ENCODE measurements around the gene PGLYRP4. TPM values are rescaled to one million over a fixed set of nuclear protein-coding genes. Genes with fewer than 3 reads are reported as not detected.

The PGLYRP4 gene
- polyA plus RNA-seq (2013, experiment 1 of 4): not detected
- polyA plus RNA-seq (2013, experiment 2 of 4): not detected
- not detected for polyA plus RNA-seq (2013, experiment 3 of 4)
- polyA plus RNA-seq (2013, experiment 4 of 4): not detected

- Histone ChIP-seq H3K9me3 (ENCODE audit: control insufficient read depth, low read length) (no peaks in the 10 kb centered on the region), H3K27me3 (ENCODE audit: control insufficient read depth, insufficient read depth, low read length, poor library complexity, severe bottlenecking) (no peaks in the 10 kb centered on the region), H3K4me3 (ENCODE audit: insufficient read depth, low read depth, low read length) (no peak within 1 kb of the TSS), H3K27ac (ENCODE audit: insufficient read depth, low read depth, low read length, poor library complexity, severe bottlenecking) (no peak within 1 kb of the TSS), H3K4me1 (ENCODE audit: control insufficient read depth, insufficient read depth, low read length) (no peaks in the 10 kb centered on the region), H3K36me3 (ENCODE audit: control insufficient read depth, insufficient read depth, low read length) (no peaks in the 10 kb centered on the region)
- WGBS, 2 experiments: 64 to 66% methylated on average over 10 of the region's 10 CpGs
Observed at GRCh38 chr1:153348511-153349362, at the start of gene PGLYRP4. Gene PGLYRP4, minus strand, starts transcription at chr1:153348841. Its CDS starts 909 bp downstream, at chr1:153347932.

GRCh38 chr1:153397924-153398651 is 49.4 kb upstream of the PGLYRP4 start:
- Histone ChIP-seq H3K4me3 (ENCODE audit: insufficient read depth, low read depth, low read length) (no peak overlapping the region), H3K36me3 (ENCODE audit: control insufficient read depth, insufficient read depth, low read length) (no peaks in the 10 kb centered on the region), H3K9me3 (ENCODE audit: control insufficient read depth, low read length) (no peaks in the 10 kb centered on the region), H3K27ac (ENCODE audit: insufficient read depth, low read depth, low read length, poor library complexity, severe bottlenecking) (no peak overlapping the region), H3K4me1 (ENCODE audit: control insufficient read depth, insufficient read depth, low read length) (no peaks in the 10 kb centered on the region), H3K27me3 (ENCODE audit: control insufficient read depth, insufficient read depth, low read length, poor library complexity, severe bottlenecking) (no peaks in the 10 kb centered on the region)
- WGBS, 2 experiments: 86 to 88% methylated on average over 6 of the region's 6 CpGs

GRCh38 chr1:153397051-153397923 is 48.6 kb upstream of the PGLYRP4 start:
- Histone ChIP-seq H3K27ac (ENCODE audit: insufficient read depth, low read depth, low read length, poor library complexity, severe bottlenecking) (no peak overlapping the region), H3K9me3 (ENCODE audit: control insufficient read depth, low read length) (no peaks in the 10 kb centered on the region), H3K36me3 (ENCODE audit: control insufficient read depth, insufficient read depth, low read length) (no peaks in the 10 kb centered on the region), H3K4me3 (ENCODE audit: insufficient read depth, low read depth, low read length) (no peak overlapping the region), H3K4me1 (ENCODE audit: control insufficient read depth, insufficient read depth, low read length) (no peaks in the 10 kb centered on the region), H3K27me3 (ENCODE audit: control insufficient read depth, insufficient read depth, low read length, poor library complexity, severe bottlenecking) (no peaks in the 10 kb centered on the region)
- 92 to 93% methylated on average over 19 of the region's 19 CpGs for WGBS, 2 experiments

- H3K27ac ChIP-seq (ENCODE audit: insufficient read depth, low read depth, low read length, poor library complexity, severe bottlenecking): no peak overlapping the region
- H3K36me3 ChIP-seq (ENCODE audit: control insufficient read depth, insufficient read depth, low read length): no peaks in the 10 kb centered on the region
- H3K9me3 ChIP-seq (ENCODE audit: control insufficient read depth, low read length): no peaks in the 10 kb centered on the region
- H3K27me3 ChIP-seq (ENCODE audit: control insufficient read depth, insufficient read depth, low read length, poor library complexity, severe bottlenecking): no peaks in the 10 kb centered on the region
- WGBS, 2 experiments: 92 to 93% methylated on average over 6 of the region's 6 CpGs
- no peak overlapping the region for H3K4me3 ChIP-seq (ENCODE audit: insufficient read depth, low read depth, low read length)
- H3K4me1 ChIP-seq (ENCODE audit: control insufficient read depth, insufficient read depth, low read length): no peaks in the 10 kb centered on the region
Observed at GRCh38 chr1:153396461-153396860, 47.8 kb upstream of the PGLYRP4 start.

- Histone ChIP-seq H3K4me3 (ENCODE audit: insufficient read depth, low read depth, low read length) (no peak overlapping the region), H3K36me3 (ENCODE audit: control insufficient read depth, insufficient read depth, low read length) (no peaks in the 10 kb centered on the region), H3K9me3 (ENCODE audit: control insufficient read depth, low read length) (no peaks in the 10 kb centered on the region), H3K27me3 (ENCODE audit: control insufficient read depth, insufficient read depth, low read length, poor library complexity, severe bottlenecking) (no peaks in the 10 kb centered on the region), H3K4me1 (ENCODE audit: control insufficient read depth, insufficient read depth, low read length) (no peaks in the 10 kb centered on the region), H3K27ac (ENCODE audit: insufficient read depth, low read depth, low read length, poor library complexity, severe bottlenecking) (no peak overlapping the region)
- 89 to 93% methylated on average over 6 of the region's 6 CpGs for WGBS, 2 experiments
Observed at GRCh38 chr1:153395776-153396175, 47.1 kb upstream of the PGLYRP4 start.

GRCh38 chr1:153395136-153395685 is 46.6 kb upstream of the PGLYRP4 start:
- Histone ChIP-seq H3K4me3 (ENCODE audit: insufficient read depth, low read depth, low read length) (no peak overlapping the region), H3K36me3 (ENCODE audit: control insufficient read depth, insufficient read depth, low read length) (no peaks in the 10 kb centered on the region), H3K27me3 (ENCODE audit: control insufficient read depth, insufficient read depth, low read length, poor library complexity, severe bottlenecking) (no peaks in the 10 kb centered on the region), H3K27ac (ENCODE audit: insufficient read depth, low read depth, low read length, poor library complexity, severe bottlenecking) (no peak overlapping the region), H3K4me1 (ENCODE audit: control insufficient read depth, insufficient read depth, low read length) (no peaks in the 10 kb centered on the region), H3K9me3 (ENCODE audit: control insufficient read depth, low read length) (no peaks in the 10 kb centered on the region)
- WGBS, 2 experiments: 89% methylated on average over 7 of the region's 7 CpGs

- Histone ChIP-seq H3K27ac (ENCODE audit: insufficient read depth, low read depth, low read length, poor library complexity, severe bottlenecking) (no peak overlapping the region), H3K4me3 (ENCODE audit: insufficient read depth, low read depth, low read length) (no peak overlapping the region), H3K9me3 (ENCODE audit: control insufficient read depth, low read length) (no peaks in the 10 kb centered on the region), H3K27me3 (ENCODE audit: control insufficient read depth, insufficient read depth, low read length, poor library complexity, severe bottlenecking) (no peaks in the 10 kb centered on the region), H3K36me3 (ENCODE audit: control insufficient read depth, insufficient read depth, low read length) (no peaks in the 10 kb centered on the region), H3K4me1 (ENCODE audit: control insufficient read depth, insufficient read depth, low read length) (no peaks in the 10 kb centered on the region)
- 87% methylated on average over 5 of the region's 5 CpGs for WGBS, 2 experiments
Observed at GRCh38 chr1:153394391-153394790, 45.8 kb upstream of the PGLYRP4 start.

GRCh38 chr1:153393926-153394325 is 45.3 kb upstream of the PGLYRP4 start:
- H3K4me3 ChIP-seq (ENCODE audit: insufficient read depth, low read depth, low read length): no peak overlapping the region
- no peak overlapping the region for H3K27ac ChIP-seq (ENCODE audit: insufficient read depth, low read depth, low read length, poor library complexity, severe bottlenecking)
- H3K36me3 ChIP-seq (ENCODE audit: control insufficient read depth, insufficient read depth, low read length): no peaks in the 10 kb centered on the region
- H3K9me3 ChIP-seq (ENCODE audit: control insufficient read depth, low read length): no peaks in the 10 kb centered on the region
- 85 to 86% methylated on average over 6 of the region's 6 CpGs for WGBS, 2 experiments
- H3K27me3 ChIP-seq (ENCODE audit: control insufficient read depth, insufficient read depth, low read length, poor library complexity, severe bottlenecking): no peaks in the 10 kb centered on the region
- H3K4me1 ChIP-seq (ENCODE audit: control insufficient read depth, insufficient read depth, low read length): no peaks in the 10 kb centered on the region

GRCh38 chr1:153392822-153393221 is 44.2 kb upstream of the PGLYRP4 start:
- H3K4me3 ChIP-seq (ENCODE audit: insufficient read depth, low read depth, low read length): no peak overlapping the region
- no peak overlapping the region for H3K27ac ChIP-seq (ENCODE audit: insufficient read depth, low read depth, low read length, poor library complexity, severe bottlenecking)
- no peaks in the 10 kb centered on the region for H3K9me3 ChIP-seq (ENCODE audit: control insufficient read depth, low read length)
- no peaks in the 10 kb centered on the region for H3K27me3 ChIP-seq (ENCODE audit: control insufficient read depth, insufficient read depth, low read length, poor library complexity, severe bottlenecking)
- no peaks in the 10 kb centered on the region for H3K4me1 ChIP-seq (ENCODE audit: control insufficient read depth, insufficient read depth, low read length)
- H3K36me3 ChIP-seq (ENCODE audit: control insufficient read depth, insufficient read depth, low read length): no peaks in the 10 kb centered on the region
- WGBS, 2 experiments: 87 to 90% methylated on average over 3 of the region's 3 CpGs
